GDM1 (cell line): ENCODE measurements around the gene FBXL16.
"Not testable (repeated sequence)": the region's sequence is repeated elsewhere in the genome, so short reads cannot be mapped to it uniquely, and the experiment has no call there.

Experiments used
- DNase-seq: peaks from one replicate; lab custom pipeline; 2025; lab: John Stamatoyannopoulos, UW

Gene FBXL16

DNA sequence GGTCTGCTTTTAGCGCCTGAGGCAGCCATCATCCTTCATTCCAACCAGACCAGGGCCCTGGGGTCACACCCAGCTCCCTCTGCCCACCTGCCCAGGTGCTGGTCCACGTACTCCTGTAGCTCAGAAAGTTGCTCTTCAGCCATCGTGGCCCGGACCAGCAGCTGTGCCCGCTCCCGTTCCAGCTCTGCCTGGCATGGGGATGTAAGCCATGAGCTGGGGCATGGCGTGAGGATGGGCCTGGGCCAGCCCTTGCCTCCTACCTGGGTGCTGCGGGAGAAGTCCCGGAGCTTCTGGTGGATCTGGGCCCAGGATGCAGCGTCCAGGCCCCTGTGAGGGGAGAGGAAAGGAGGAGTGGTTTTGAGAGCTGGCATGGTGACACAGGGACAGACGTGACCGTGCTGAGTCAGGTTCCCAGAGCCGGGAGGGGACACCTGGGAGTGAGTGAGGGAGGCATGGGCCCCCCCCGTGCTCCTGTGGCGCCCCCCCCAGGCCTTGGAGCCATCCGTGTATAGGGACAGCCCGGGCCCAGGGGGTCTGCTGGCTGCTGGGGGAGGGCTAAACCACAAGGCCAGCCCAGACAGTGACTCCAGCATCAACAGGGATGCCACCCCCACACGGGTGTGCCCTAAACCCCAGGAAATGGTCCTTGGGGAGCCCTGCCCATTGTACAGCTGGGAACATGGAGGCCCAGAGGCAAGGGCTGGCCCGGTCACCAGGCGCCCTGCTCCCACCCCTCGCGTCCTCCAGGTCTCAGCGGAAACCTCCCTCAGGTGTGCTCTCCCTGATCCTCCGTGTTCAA is 17.4 kb upstream of the FBXL16 start:
- DNase-seq, result no peak

DNA sequence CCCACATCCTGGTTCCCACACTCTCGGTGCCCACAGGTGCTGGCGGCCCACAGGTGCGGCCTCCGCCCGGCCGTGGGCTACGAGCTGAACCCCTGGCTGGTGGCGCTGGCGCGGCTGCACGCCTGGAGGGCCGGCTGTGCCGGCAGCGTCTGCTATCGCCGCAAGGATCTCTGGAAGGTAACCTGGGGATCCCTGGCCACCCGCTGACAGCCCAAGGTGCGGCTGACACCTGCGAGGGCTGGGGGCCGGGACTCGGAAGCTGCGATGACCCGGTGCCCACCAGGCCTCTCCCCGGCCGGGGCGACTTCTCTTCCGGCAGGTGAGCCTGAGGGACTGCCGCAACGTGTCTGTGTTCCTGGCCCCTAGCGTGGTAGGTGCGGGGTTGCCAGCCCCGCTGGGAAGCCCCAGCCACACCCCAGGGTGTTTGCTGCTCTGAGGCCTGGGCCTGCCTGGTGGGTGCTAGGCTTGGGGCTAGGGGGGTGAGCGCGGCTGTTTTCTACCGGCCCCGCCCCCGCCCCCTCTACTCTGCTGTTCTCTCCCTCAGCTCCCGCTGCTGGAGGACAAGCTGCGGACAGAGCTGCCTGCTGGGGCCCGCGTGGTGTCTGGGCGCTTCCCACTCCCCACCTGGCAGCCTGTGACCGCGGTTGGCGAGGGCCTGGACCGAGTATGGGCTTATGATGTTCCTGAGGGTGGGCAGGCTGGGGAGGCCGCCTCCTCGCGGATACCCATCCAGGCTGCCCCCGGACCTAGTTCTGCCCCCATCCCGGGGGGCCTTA is 16.4 kb upstream of the FBXL16 start:
- DNase-seq, result no peak

DNA sequence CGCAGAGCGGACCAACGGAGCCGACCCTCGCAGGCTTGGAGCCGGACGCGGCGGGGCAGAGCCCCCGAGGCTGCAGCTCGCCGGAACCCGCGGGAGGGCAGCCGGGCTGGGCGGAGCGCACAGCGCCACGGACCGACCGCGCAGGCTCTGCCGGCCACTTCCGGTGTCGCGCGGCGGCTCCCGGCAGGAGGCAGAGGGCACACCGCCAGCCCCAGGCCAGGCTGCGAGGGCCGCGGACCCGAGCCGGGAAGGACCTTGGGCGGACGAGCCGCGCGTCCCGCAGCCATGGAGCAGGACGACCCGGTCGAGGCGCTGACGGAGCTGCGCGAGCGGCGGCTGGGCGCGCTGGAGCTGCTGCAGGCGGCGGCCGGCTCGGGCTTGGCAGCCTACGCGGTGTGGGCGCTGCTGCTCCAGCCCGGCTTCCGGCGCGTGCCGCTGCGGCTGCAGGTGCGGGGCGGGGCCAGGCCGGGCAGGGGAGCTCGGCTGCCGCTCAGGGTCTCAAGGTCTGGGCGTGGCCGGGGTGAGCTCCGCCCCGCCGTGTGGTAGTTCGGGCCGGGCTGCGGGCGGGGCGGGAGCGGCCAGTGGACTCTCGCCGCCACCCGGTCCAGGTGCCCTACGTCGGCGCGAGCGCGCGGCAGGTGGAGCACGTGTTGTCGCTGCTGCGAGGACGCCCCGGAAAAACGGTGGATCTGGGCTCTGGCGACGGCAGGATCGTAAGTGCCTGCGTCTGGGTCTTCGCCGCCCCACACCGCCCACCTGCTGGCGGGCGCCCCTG is 15.6 kb upstream of the FBXL16 start, which contains the start of gene ANTKMT:
Gene ANTKMT, plus strand, starts transcription at position 157 of the 775 bp plus-strand sequence. Its CDS starts 129 bp downstream, at position 286.
- DNase-seq, result peak; percentile 54

DNA sequence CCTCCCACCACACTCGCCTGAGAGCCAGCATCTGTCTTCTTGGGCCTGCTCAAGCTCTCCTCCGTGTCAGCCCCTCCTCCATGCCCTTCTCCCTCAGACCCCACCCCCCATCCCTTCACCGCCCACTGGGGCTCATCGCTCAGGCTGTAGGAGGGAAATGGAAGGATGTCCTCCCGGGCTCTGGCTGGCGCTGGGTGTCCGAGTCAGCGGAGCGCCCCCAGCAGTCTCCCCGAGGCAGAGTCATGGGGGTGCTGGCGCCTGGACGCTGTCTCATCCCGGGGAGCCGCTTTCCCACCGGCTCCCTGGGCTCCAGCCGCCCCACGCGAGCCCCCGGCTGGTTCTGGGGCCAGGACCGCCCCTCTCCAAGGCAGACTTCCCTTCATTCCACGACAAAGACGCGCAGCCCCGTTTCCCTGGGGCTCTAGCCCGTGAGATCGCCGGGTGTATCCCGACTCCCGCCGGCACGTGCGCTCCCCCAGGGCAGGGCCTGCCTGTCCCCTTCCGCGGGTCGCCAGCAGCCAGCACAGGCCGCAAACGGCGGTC is 14.9 kb upstream of the FBXL16 start:
- DNase-seq, result no peak

DNA sequence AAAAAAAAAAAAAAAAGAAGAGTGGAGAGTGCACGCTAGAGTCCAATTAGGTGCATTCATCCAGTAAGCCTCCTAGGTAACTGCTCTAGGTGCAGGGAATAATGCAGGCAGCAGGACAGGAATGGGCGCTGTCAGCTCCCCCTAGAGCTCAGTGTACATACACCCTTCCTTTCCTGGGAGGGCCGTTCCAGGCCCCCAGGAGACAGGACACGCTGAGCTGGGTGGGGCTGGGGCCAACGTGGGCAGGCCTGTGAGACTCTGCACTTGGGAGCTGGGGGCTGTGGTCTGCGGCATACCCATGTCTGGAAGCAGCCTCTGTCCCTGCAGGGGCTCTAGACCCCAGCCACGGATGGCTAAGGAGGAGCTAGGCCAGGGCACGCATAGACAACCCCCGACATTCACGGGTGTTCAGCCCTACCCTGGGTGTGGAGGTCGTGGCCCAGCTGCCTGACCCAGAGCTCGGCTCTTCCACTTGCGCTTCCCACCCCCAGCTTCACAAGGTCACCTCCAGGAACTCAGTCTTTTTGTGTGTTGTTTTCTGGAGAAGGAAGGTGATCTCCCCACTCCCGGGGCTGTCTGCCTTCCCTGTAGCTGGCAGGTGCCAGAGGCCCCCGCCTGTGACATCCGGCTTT is 14.3 kb upstream of the FBXL16 start:
- DNase-seq, result no peak

DNA sequence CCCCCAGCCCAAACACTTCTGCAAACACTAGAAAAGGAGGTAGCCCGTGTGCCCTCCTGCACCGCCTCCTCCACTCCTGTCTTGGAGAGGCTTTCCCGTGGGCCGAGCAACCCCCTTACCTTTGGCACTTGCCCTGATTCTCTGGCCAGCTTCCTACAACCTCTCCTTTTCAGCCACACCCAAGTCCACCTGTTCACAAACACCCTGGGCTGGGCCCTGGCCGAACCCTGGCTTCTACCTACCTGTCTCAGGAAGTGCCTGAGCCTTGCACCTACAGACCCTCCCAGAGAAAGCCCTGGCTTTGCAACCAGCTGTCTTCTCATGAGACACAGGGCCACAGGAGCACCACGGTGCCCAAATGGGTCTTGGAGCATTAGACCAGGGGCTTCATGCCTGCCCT is 13.3 kb upstream of the FBXL16 start:
- DNase-seq, result no peak

DNA sequence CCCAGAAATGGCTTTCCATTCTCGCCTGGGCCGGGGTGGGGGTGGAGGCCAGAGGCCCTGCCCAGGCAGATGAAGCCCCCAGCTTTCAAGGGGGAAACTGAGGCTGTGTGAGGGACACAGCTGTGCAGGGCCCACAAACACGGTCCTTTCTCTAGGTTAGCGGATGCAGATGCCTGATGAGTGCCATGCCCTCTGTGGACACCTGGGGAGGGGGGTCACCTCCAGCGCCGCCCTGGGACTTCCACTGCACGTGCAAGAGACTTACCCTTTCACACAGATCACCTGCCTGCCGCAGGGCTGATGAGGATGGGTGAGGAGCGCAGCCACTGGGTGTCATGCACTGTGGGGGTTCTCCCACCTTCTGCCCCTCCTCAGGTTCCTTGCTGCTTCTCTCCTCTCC is 12.8 kb upstream of the FBXL16 start:
- DNase-seq, result no peak

DNA sequence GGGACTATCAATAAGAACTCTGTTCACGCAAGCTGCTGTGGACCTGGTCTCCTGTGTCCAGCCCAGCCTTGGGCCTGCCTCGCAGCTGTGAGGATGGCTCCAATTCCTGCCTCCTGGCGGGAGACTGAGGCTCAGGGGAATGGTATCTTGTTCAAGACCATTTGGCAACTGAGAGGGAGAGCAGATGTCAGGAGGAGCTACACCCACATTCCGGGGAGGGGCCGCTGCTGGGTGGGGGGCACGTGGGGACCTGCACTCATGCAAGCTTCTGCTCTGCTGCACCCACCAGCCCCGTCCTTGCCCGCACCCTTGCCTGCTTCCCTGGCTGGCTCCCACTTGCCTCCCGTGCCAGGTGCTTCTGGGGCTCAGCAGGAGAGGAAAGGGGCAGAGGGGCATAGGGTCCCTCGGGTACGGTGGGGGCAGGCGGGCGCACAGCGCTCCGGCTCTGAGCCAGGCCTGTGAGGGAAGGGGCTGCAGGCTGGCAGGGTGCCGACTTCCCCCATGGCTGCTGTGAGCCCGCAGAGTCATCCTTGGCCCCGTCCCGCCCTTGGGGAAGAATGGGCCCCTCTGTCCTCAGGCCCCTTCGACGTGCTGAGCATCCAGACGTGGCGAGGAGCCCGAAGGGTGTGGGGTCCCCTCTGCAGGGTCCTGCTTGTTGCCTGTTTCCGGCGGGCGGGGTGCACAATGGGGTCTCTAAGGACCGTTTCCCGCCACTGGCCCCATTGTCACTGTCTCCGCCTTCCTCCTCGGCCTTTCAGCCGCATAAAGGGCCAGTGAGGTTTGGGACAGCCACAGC is 12.0 kb upstream of the FBXL16 start:
- no peak for DNase-seq

DNA sequence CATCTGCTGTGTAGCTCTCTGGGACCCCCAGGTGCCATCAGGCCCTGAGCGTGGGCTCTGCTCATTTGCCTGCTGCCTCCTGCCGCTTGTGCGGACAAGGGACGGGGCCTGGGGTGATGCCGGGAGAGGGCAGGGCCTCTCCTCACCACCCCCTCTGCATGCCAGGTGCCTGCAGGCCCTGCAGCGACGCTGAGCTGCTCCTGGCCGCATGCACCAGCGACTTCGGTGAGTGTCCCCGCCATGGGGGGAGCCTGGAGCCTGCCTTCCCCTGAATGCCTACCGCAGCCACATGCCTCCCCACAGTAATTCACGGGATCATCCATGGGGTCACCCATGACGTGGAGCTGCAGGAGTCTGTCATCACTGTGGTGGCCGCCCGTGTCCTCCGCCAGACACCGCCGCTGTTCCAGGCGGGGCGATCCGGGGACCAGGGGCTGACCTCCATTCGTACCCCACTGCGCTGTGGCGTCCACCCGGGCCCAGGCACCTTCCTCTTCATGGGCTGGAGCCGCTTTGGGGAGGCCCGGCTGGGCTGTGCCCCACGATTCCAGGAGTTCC is 11.2 kb upstream of the FBXL16 start:
- no peak for DNase-seq

DNA sequence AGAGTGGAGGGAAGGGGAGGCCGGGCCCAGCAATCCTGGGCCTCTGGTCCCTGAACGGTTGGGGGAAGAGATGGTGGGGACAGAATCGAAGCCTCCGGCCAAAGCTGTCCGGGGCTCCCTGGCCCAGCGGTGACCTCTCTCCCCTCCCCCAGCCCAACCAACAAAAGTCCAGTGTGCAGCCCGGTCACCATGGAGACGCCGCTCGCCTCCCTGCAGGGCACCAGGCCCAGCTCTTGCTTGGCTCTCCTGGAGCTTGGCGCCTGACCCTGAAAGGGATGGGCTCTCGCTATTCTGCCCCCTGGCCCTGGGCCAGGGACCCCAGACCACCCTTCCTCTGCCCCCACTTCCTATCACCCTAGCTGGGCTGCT is 10.6 kb upstream of the FBXL16 start:
- no peak for DNase-seq

DNA sequence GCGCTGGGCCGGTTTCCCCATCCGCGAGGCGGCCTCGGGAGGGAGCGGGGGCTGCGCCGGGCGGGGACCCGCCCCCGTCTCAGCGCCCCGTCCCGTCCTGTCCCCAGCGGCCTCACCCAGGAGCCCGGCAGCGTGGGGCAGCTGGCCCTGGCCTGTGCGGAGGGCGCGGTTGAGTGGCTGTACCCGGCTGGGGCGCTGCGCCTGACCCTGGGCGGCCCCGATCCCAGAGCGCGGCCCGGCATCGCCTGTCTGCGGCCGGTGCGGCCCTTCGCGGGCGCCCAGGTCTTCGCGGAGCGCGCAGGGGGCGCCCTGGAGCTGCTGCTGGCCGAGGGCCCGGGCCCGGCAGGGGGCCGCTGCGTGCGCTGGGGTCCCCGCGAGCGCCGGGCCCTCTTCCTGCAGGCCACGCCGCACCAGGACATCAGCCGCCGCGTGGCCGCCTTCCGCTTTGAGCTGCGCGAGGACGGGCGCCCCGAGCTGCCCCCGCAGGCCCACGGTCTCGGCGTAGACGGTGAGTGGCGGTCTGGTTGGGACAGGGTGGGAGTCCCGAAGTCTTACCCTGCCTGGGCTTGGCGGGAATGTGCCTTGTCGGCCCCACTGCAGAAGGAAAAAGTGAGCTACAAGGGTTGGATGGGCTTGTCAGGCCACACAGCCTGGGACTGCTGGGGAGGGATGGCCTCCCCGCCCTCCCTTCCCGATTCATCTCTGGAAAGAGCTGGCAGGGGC is 10.0 kb upstream of the FBXL16 start:
- no peak for DNase-seq

DNA sequence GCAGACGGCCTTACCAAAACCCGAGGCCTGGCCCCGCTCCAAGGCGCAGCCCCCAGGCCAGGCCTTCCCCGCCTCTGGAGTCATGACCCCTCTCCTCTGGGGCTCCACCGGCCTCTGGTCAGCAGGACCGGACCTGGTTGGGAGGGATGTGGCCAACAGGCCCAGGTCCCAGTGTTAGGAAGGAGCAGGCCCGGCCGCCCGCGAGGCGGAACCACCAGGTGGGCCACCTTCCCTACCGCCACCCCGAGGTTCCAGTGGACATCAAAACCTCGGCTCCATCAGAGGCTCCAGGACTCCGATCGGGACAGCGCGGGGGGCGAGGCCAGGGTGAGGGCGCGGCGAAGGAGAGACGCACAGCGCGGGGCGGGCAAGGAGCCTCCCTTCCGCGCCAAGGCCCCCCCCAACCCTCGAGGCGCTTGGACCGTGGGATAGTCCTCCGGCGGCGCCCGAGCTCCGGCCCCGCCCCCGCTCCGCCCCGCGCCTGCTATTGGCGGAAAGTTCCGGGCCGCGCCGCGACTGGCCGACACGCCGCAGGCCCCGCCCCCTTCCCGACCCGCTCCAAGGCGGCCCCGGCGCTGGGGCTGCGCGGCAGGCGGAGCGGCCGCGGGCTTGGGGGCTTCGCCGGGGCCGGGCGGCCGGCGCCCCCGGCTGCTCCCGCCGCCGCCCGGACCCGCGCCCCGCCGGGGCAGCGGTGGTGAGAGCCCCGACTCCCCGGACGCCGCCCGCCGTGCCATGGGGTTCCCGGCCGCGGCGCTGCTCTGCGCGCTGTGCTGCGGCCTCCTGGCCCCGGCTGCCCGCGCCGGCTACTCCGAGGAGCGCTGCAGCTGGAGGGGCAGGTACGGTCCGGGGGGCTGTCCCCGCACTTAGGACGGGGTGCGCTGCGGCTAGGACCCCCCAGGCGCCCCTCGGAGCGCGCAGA is 9.2 kb upstream of the FBXL16 start, which contains the start of gene METRN:
Gene METRN, plus strand, starts transcription at position 561 of the 919 bp plus-strand sequence. Its CDS starts 172 bp downstream, at position 733.
- DNase-seq, result peak; percentile 77

DNA sequence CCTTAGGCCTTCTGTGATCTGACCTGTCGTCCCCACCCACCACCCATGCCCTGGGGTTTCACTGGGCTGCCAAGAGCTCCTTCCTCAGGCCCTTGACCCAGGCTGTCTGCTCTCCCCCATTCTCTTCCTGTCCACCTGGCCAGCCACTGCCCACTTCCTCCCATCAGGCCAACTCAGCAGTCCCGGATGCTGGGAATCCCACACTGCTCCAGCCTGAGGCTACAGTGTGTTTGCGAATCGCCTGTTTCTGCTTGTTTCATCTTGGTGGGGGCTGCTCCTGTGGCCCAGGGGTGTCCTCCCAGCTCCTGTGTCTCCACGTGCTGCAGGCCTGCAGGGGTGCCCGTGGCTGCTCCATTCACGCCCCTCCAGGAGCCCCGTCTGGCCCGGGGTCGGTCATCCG is 8.5 kb upstream of the FBXL16 start:
- DNase-seq, result no peak

DNA sequence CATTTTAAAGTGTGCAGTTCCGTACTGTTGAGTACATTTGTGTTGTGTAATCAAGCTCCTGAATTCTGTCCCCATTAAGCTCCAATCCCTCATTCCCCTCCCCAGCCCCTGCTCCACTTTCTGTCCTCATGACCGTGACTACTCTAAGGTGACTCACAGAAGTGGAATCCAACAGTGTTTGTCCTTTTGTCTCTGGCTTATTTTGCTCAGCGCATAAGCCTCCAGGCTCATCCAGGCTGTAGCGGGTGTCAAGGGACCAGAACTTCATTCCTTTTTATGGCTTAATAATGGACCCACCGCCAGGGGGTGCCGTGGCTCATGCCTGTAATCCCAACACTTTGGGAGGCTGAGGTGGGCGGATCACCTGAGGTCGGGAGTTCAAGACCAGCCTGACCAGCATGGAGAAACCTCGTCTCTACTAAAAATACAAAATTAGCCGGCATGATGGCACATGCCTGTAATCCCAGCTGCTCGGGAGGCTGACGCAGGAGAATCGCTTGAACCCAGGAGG is 7.2 kb upstream of the FBXL16 start:
- not testable (repeated sequence) for DNase-seq

DNA sequence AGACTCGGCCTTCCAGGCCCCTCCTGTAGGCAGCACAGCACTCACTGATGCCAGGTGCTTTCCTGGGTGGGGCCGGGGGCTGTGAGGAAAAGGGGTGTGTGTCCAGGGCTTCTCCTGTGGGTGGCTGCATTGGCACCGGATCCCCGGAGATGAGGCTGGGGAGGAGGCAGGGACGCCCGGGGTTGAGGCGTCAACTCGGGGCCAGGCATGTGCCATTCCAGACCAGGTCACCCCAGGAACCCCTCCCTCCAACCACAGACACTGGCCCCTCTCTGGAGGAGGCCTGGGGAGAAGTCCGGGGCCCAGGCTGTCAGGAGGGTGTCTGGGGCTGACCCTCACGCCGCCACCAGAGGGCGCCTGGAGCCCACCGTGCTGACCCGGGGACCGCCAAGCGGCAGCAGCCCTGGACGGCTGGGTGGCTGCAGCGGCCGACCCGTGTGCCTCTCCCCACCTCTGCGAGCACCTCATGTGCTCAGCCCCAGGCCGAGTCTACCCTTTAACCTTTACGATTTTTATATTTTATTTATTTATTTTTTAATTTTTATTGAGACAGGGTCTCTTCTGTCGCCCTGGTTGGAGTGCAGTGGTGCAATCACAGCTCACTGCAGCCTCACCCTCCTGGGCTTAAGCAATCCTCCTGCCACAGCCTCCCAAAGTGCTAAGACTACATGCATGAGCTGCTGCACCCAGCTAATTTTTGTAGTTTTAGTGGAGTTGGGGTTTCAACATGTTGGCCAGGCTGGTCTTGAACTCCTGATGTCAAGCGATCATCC is 6.1 kb upstream of the FBXL16 start:
- DNase-seq, result peak; percentile 54

DNA sequence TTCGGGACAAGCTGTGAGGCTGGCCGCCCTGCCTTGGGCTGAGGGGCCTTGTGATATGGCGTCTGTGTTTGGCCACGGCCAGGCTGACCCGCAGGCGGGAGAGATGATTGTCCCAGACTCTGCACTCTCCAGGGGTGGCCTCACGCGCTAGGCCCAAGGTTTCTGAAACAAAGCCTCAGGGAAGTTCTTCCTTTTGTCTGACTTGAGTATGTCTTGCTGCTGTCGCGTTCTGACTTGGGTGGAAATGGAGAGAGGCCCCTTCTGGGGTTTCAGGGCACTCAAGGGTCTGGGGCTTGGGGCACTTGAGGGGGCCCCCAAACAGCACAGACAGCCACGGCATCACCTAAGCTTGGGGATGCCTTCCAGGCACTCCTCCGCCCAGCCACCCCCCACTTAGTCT is 5.5 kb upstream of the FBXL16 start:
- no peak for DNase-seq

DNA sequence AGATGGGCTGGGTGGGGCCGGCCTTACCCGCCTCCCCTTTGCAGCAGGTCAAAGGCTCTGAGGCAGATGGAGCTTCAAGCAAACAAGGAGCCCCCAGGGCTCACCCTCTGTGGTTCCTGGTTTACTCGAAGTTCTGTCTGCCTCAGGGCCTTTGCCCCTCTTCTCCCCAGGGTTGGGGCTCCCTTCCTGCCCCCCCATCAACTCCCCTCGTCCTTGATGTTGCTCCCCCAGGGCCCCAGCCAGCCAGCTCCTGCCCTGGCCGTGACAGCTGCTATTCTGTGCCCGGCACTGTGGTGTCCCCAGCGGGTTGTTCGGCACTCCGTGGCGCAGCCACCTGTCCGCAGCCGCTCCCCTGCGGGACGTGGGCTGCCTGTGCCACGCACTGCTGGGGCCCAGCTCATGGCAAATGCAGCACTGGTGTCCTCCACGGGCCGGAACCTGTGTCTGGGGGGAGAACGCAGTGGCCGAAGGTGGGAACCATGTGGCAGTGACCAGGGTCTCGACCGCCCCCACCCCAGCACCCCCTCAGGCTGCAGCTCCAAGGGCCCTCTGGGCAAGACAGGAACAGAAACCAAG is 5.0 kb upstream of the FBXL16 start:
- DNase-seq, result no peak
